Measurements from ENCODE around the gene LSM14B.

GRCh38 chr20:62168061-62168460 is 45.8 kb downstream of the LSM14B start:
- TF ChIP-seq CTCF (conservative IDR thresholded peaks at IDR 0.05; ENCODE audit: low read depth, low read length) (no peak), EZH2 (IDR thresholded peaks at IDR 0.05; ENCODE audit: low read length, unreplicated experiment) (no peak)
